ENCODE measurements around the gene NHEJ1. TPM values are rescaled to one million over a fixed set of nuclear protein-coding genes. Genes with fewer than 3 reads are reported as not detected.

The NHEJ1 gene
- total and polyA plus RNA-seq, 4 donors = 6.8 to 9.8 (median 8.5) TPM

DNA sequence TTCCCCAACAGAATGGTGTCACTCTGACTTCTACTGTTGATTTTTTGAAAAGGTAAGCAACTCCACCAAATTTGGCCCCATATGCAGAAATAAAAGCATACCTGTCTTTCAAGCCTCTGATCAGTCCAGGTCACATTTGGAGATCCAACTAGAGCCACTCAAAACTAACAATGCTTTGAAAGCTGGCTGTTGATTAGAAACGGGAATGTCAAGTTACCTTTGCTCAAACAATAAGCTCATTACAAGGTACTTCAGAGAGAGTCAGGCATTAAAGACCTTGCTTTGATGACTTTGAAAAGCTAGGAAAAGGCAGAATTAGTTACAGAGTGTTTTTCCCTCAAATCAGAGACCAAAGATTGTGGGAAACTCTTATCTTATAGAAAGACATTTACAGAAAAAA, 95.1 kb downstream of the NHEJ1 start:
- 85 to 99% methylated on average over 1 of the region's 1 CpG for WGBS, 2 donors
- H3K4me1 ChIP-seq (ENCODE audit: control insufficient read depth in 1 of 2, insufficient read depth in 2 of 2, low read length in 2 of 2) = no peaks in the 10 kb centered on the region
- H3K36me3 ChIP-seq (ENCODE audit: control insufficient read depth in 1 of 2, insufficient read depth in 2 of 2, low read length in 1 of 2) = no peaks in the 10 kb centered on the region
- H3K9me3 ChIP-seq (ENCODE audit: control insufficient read depth, low read length) = no peaks in the 10 kb centered on the region
- intact Hi-C loops (cut with DNase I) = no loop called here
- H3K27me3 ChIP-seq (ENCODE audit: control insufficient read depth in 1 of 2, insufficient read depth in 2 of 2, low read length in 1 of 2) = no peaks in the 10 kb centered on the region
- H3K27ac ChIP-seq (ENCODE audit: low read depth in 1 of 2, low read length in 2 of 2) = no peak overlapping the region
- ATAC-seq (ENCODE audit: low FRiP score) (no peak), DNase-seq (no peak)
- no peak overlapping the region for H3K4me3 ChIP-seq (ENCODE audit: low read length in 2 of 2)

DNA sequence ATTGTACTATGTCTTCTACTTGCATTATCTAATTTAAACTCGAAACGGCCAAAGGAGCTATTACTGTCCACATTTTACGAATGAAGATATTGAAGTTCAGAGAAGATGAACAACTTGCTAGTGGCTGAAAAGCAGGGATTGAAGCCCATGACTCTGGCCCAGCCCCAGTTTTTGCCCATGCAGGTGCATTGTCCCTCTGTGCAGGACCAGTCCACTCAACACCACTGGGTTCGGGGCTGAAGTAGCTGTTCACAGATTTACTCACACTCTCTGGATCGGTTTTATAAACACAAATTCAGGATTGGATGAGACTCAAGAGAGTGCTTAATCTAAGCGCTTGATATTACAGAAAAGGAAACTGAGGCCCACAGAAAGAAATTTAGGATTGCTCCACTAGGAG, 98.5 kb downstream of the NHEJ1 start:
- Histone ChIP-seq H3K4me1 (ENCODE audit: control insufficient read depth in 1 of 2, insufficient read depth in 2 of 2, low read length in 2 of 2) (no peaks in the 10 kb centered on the region), H3K27me3 (ENCODE audit: control insufficient read depth in 1 of 2, insufficient read depth in 2 of 2, low read length in 1 of 2) (no peaks in the 10 kb centered on the region), H3K27ac (ENCODE audit: low read depth in 1 of 2, low read length in 2 of 2) (no peak overlapping the region), H3K36me3 (ENCODE audit: control insufficient read depth in 1 of 2, insufficient read depth in 2 of 2, low read length in 1 of 2) (no peaks in the 10 kb centered on the region), H3K9me3 (ENCODE audit: control insufficient read depth, low read length) (no peaks in the 10 kb centered on the region), H3K4me3 (ENCODE audit: low read length in 2 of 2) (no peak overlapping the region)
- no peak for ATAC-seq (ENCODE audit: low FRiP score)
- 65 to 74% methylated on average over 6 of the region's 6 CpGs for WGBS, 2 donors
- DNase-seq = no peak
- intact Hi-C loops (cut with DNase I) = no loop called here

DNA sequence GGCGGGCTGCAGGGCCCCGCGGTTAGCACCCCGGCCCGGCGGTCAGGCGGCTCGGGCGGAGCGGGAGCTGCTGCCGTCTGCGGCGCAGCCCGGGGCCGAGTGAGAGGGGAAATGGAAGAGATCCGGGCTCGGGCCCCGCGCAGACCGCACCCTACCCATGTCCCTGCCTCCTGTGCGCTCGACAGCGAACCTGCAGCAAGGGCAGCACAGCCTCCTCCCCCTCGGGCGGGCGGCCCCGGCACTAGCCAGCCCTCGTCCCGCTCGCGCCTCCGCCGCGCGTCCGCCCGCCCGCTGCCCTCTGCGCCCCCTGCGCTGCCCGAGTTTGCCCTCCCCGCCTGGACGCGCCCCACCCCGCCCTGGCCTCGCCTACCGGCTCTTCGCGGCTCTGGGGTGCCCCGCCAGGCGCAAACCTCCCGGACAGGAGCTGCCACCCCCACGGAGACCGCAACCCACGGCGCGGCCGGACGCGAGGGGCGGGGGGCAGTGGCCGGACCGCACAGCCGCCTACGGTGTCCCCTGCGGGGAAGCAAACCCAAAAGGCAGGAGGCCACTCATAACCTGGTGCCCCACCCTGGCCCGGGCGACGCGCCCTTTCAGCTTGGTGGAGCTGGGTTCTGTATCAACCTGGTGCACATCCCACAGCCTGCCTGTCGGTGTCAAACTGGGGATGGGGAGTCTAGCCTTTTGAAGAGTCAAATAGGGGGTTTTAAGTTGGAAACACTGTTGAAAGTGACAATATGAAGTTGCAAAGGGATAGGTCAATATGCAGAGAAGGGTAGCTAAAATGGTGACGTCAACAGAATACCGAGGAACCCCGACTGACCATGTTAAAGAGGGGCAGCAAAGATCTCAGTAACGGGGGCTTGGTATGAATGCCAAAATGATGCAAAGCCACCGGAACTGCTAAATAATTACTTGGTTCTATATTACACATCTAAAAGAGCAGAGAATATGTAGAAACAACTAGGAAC, 99.5 kb downstream of the NHEJ1 start, which contains the start of gene IHH:
TSS of gene IHH (minus strand) at position 101 of the 971 bp plus-strand sequence. CDS start 454 bp downstream, outside the sequence.
- 2 to 3% methylated on average over 46 to 76 of the region's 76 CpGs for WGBS, 2 donors
- no peak within 1 kb of the TSS for H3K27ac ChIP-seq (ENCODE audit: low read depth in 1 of 2, low read length in 2 of 2)
- no peaks in the 10 kb centered on the region for H3K9me3 ChIP-seq (ENCODE audit: control insufficient read depth, low read length)
- no peaks in the 10 kb centered on the region for H3K27me3 ChIP-seq (ENCODE audit: control insufficient read depth in 1 of 2, insufficient read depth in 2 of 2, low read length in 1 of 2)
- H3K36me3 ChIP-seq (ENCODE audit: control insufficient read depth in 1 of 2, insufficient read depth in 2 of 2, low read length in 1 of 2) = no peaks in the 10 kb centered on the region
- DNase-seq (no peak), ATAC-seq (ENCODE audit: low FRiP score) (no peak)
- H3K4me3 ChIP-seq (ENCODE audit: low read length in 2 of 2) = peak within 1 kb of the TSS in 1 of 2 donors; percentile 14
- intact Hi-C loops (cut with DNase I) = no loop called here
- no peaks in the 10 kb centered on the region for H3K4me1 ChIP-seq (ENCODE audit: control insufficient read depth in 1 of 2, insufficient read depth in 2 of 2, low read length in 2 of 2)

DNA sequence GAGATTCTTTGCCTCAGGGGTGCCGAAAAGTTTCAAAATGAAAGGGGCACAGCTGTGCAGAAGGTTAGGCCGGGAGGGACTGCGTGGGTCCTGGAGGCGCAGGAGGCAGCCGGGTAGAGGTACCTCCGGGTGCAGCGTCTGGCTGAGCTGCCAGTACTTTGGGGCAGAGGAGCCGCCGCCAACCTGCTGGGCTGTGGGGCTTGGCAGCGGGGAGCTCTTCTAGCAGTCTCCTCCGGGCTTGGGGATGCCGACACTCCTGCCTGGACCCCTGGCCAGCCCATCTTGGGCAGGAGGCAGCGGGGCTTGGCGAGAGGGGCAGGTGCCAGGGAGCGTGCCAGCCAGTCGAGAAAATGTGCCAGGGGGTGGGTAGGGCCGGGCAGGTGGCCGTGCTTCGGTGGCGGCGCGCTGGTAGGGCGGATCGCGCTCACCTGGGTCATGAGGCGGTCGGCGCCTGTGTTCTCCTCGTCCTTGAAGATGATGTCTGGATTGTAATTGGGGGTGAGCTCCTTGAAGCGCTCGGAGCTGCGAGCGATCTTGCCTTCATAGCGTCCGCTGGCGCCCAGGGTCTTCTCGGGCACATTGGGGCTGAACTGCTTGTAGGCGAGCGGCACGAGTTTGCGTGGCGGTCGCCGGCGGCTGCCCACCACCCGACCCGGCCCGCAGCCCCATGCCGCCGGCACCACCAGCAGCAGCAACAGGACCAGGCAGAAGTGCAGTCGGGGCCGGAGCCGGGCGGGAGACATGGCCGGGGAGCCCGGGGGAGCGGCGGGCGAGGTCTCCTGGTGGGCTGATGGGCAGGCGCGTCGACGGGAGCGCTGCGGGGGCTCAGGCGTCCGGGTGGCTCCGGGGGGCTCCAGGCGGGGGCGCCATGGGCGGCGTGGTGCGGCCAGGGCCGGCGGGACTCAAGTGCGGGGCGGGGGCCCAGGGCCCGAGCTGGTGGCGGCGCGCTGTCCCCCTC, 100.6 kb downstream of the NHEJ1 start:
- Histone ChIP-seq H3K27ac (ENCODE audit: low read depth in 1 of 2, low read length in 2 of 2) (no peak overlapping the region), H3K36me3 (ENCODE audit: control insufficient read depth in 1 of 2, insufficient read depth in 2 of 2, low read length in 1 of 2) (no peaks in the 10 kb centered on the region), H3K9me3 (ENCODE audit: control insufficient read depth, low read length) (no peaks in the 10 kb centered on the region), H3K4me1 (ENCODE audit: control insufficient read depth in 1 of 2, insufficient read depth in 2 of 2, low read length in 2 of 2) (no peaks in the 10 kb centered on the region), H3K27me3 (ENCODE audit: control insufficient read depth in 1 of 2, insufficient read depth in 2 of 2, low read length in 1 of 2) (no peaks in the 10 kb centered on the region), H3K4me3 (ENCODE audit: low read length in 2 of 2) (peak overlapping the region in 1 of 2 donors; percentile 14)
- intact Hi-C loops (cut with DNase I) = loop anchor here (2.0 to 10.0 kb wide), 4 partner anchors 57 to 245 kb away; partner anchors contain the start of gene PTPRN (in 1 of the 2)
- ATAC-seq (ENCODE audit: low FRiP score) (no peak), DNase-seq (no peak)
- WGBS, 2 donors = 1 to 2% methylated on average over 67 to 81 of the region's 81 CpGs

DNA sequence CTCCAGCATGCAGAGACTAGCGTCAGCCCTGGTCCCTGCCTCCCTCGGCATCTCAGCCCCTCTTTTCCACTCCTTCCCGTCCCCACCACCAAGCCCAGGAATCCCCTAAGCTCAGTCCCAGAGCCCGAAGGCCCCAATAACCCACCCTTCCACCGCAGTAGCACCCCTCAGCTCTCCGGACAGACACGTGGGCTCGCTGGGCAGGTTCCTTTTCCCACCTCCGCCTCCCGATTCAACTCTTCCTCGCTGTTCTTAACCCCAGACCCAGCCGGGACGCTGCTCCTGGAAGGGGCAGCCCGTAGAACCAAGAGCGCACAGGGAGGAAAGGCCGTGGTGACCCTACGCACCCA, 101.3 kb downstream of the NHEJ1 start:
- intact Hi-C loops (cut with DNase I) = loop anchor here (2.0 to 10.0 kb wide), 4 partner anchors 58 to 245 kb away; partner anchors contain the start of gene PTPRN (in 1 of the 2)
- WGBS, 2 donors = 2 to 3% methylated on average over 17 of the region's 17 CpGs
- H3K4me3 ChIP-seq (ENCODE audit: low read length in 2 of 2) = no peak overlapping the region
- H3K27ac ChIP-seq (ENCODE audit: low read depth in 1 of 2, low read length in 2 of 2) = no peak overlapping the region
- DNase-seq = no peak
- H3K9me3 ChIP-seq (ENCODE audit: control insufficient read depth, low read length) = no peaks in the 10 kb centered on the region
- no peaks in the 10 kb centered on the region for H3K27me3 ChIP-seq (ENCODE audit: control insufficient read depth in 1 of 2, insufficient read depth in 2 of 2, low read length in 1 of 2)
- no peaks in the 10 kb centered on the region for H3K4me1 ChIP-seq (ENCODE audit: control insufficient read depth in 1 of 2, insufficient read depth in 2 of 2, low read length in 2 of 2)
- ATAC-seq (ENCODE audit: low FRiP score) = no peak
- H3K36me3 ChIP-seq (ENCODE audit: control insufficient read depth in 1 of 2, insufficient read depth in 2 of 2, low read length in 1 of 2) = no peaks in the 10 kb centered on the region

DNA sequence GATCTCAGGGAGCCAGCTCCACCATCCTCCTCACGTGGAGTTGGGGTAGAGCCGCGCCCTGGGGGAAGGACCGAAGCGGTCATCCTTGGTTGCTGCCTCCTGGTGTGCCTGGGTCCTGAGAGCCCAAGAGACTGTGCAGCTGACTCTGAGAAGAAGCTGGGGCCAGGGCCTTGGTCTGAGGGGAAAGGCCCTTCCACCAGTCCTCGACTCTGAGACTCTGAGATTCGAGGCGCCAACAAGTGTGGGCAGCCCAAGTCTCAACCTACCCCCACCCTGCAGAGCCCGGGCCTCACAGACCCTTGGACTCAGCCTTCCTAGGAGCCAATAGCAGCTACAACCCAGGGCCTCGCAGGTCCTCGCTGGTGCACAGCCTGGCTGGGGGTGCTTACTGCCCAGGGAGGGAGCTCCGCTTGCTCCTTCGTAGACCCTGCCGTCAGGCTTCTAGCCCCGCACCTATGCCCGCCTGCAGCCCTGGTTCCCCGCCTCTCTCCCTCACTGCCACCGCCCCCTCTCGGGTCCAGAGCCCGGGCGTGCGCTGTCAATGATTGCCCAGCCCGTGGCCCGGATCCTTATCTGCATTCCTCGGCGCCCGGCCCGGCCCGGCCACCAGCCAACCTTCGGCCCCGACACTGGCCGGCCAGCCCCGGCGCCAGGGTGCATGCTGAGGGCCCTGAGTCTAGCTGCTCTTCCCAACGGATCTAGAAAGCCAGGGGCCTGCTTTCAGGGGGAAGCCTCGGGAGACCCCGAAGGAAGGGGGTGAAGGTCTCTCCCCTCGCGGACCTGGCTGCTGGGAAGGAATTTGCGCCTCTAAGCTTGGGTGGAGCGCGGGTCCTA, 101.9 kb downstream of the NHEJ1 start:
- no peaks in the 10 kb centered on the region for H3K36me3 ChIP-seq (ENCODE audit: control insufficient read depth in 1 of 2, insufficient read depth in 2 of 2, low read length in 1 of 2)
- no peak overlapping the region for H3K27ac ChIP-seq (ENCODE audit: low read depth in 1 of 2, low read length in 2 of 2)
- peak; percentile 75 to 90 for DNase-seq
- peak; percentile 61 for ATAC-seq (ENCODE audit: low FRiP score)
- no peaks in the 10 kb centered on the region for H3K4me1 ChIP-seq (ENCODE audit: control insufficient read depth in 1 of 2, insufficient read depth in 2 of 2, low read length in 2 of 2)
- no peaks in the 10 kb centered on the region for H3K27me3 ChIP-seq (ENCODE audit: control insufficient read depth in 1 of 2, insufficient read depth in 2 of 2, low read length in 1 of 2)
- intact Hi-C loops (cut with DNase I) = loop anchor here (1.0 to 10.0 kb wide), 5 partner anchors 59 to 246 kb away; partner anchors contain the start of gene PTPRN (in 1 of the 2)
- no peak overlapping the region for H3K4me3 ChIP-seq (ENCODE audit: low read length in 2 of 2)
- no peaks in the 10 kb centered on the region for H3K9me3 ChIP-seq (ENCODE audit: control insufficient read depth, low read length)
- WGBS, 2 donors = 2 to 3% methylated on average over 40 to 42 of the region's 42 CpGs

DNA sequence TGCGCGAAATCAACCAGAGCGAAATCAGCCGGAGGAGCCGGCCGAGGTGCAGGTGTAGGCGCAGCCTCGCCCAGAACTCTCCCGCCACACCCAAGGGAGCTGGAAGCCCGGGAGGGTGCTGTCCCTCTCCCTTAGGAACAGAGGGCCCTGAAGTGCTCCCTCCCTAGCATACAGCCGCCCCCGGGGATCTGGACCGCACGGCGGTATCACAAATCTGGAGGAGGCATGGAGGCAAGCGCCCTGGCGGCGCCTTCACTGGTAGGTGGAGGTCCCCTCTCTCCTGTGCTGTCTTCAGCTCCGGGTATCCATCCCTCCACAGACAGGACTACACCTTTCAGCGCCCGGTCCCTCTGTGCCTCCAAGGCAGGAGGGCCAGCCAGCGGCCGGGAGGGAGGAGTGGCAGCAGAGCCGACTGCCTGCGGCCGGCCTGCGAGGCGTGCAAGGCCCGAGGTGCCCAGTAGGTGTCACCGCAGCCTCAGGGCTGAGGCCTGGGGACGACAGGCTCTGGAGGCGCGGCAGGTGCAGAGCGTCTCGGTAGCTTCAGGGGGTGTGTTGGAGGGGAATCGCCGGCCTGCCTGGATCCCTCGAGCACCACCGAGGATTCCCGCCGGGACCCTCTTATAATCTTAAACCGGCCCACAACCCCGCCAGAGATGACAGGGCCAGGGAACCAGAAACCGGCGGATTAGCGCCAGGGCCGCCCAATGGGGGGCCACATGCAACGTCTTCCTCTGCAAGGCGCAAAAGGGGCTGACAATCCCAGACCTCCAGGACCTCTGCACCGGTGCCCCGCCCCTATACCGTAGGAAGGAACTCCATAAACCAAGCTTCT, 102.7 kb downstream of the NHEJ1 start:
- no peaks in the 10 kb centered on the region for H3K27me3 ChIP-seq (ENCODE audit: control insufficient read depth in 1 of 2, insufficient read depth in 2 of 2, low read length in 1 of 2)
- H3K27ac ChIP-seq (ENCODE audit: low read depth in 1 of 2, low read length in 2 of 2) = no peak overlapping the region
- intact Hi-C loops (cut with DNase I) = loop anchor here (1.0 to 10.0 kb wide), 5 partner anchors 59 to 247 kb away; partner anchors contain the start of gene PTPRN (in 1 of the 2)
- no peaks in the 10 kb centered on the region for H3K4me1 ChIP-seq (ENCODE audit: control insufficient read depth in 1 of 2, insufficient read depth in 2 of 2, low read length in 2 of 2)
- whole genome bisulfite sequencing, 2 donors = 9 to 12% methylated on average over 51 to 52 of the region's 52 CpGs
- ATAC-seq (ENCODE audit: low FRiP score) = peak; percentile 92
- H3K36me3 ChIP-seq (ENCODE audit: control insufficient read depth in 1 of 2, insufficient read depth in 2 of 2, low read length in 1 of 2) = no peaks in the 10 kb centered on the region
- no peaks in the 10 kb centered on the region for H3K9me3 ChIP-seq (ENCODE audit: control insufficient read depth, low read length)
- no peak overlapping the region for H3K4me3 ChIP-seq (ENCODE audit: low read length in 2 of 2)
- DNase-seq = peak; percentile 81 to 92

Data from aorta (tissue), 5 donors.